ENCODE measurements around the gene SCUBE1. TPM values are rescaled to one million over a fixed set of nuclear protein-coding genes. Genes with fewer than 3 reads are reported as not detected.

SCUBE1 gene
- total and polyA plus RNA-seq, 2 donors (not counting 3 experiments of a cell fraction or from before 2014, with no cell fraction given): 0.07 TPM; not detected in 1

- Histone ChIP-seq H3K79me2 (ENCODE audit: control insufficient read depth, insufficient read depth, low read length) (no peaks in the 10 kb centered on the region), H4K20me1 (replicated peaks; ENCODE audit: control insufficient read depth, extremely low read depth, insufficient read depth, low read length) (no peaks in the 10 kb centered on the region), H3K9me3 (replicated peaks; ENCODE audit: control insufficient read depth, insufficient read depth, low read length) (no peaks in the 10 kb centered on the region), H3K4me3 (replicated peaks in 1 of 3; ENCODE audit: insufficient read depth in 1 of 3, low read depth in 1 of 3, low read length in 3 of 3) (no peak overlapping the region), H3K9me1 (replicated peaks; ENCODE audit: control insufficient read depth, extremely low read depth, insufficient read depth, low read length) (no peaks in the 10 kb centered on the region), H3K4me2 (ENCODE audit: insufficient read depth, low read length) (no peak overlapping the region), H3K9ac (replicated peaks; ENCODE audit: extremely low read depth, insufficient read depth, low read length) (no peak overlapping the region), H3K27ac (ENCODE audit: insufficient read depth, low read depth, low read length) (no peak overlapping the region), H3K4me1 (ENCODE audit: control insufficient read depth, extremely low read depth, insufficient read depth, low read length) (no peaks in the 10 kb centered on the region), H3K36me3 (ENCODE audit: control insufficient read depth in 2 of 2, extremely low read depth in 1 of 2, insufficient read depth in 2 of 2, low read length in 2 of 2) (no peaks in the 10 kb centered on the region), H3K27me3 (ENCODE audit: control insufficient read depth in 2 of 2, insufficient read depth in 2 of 2, low read length in 2 of 2) (no peaks in the 10 kb centered on the region), H2AFZ (ENCODE audit: low read depth, low read length) (no peak overlapping the region)
- FAIRE-seq (no peak), DNase-seq (ENCODE audit: low read depth, low spot score) (no peak)
- dilution Hi-C loops (cut with MboI; ENCODE audit: extremely low pct_ligation_motif_present, low sequenced_read_pairs) (no loop called here), intact Hi-C loops (cut with micrococcal nuclease) (no loop called here)
- ChIA-PET POLR2A (no interaction called here), CTCF (interaction anchor here (0.6 to 7.7 kb wide), 5 partner anchors 24 to 158 kb away, joined by 3 to 89 read pairs (median 6); partner anchors contain the start of gene TTLL12)
- no TSS peak for BruUV-seq (replicated peaks)
- TF ChIP-seq GATA2 (IDR thresholded peaks at IDR 0.05; ENCODE audit: insufficient read depth, insufficient read length, low read depth, low read length) (no peak), EZH2 (IDR thresholded peaks at IDR 0.05; ENCODE audit: borderline replicate concordance, low read depth, low read length, severe bottlenecking) (no peak), MYC (IDR thresholded peaks at IDR 0.05; ENCODE audit: low read depth, low read length) (no peak), CTCF (IDR thresholded peaks at IDR 0.05; ENCODE audit: extremely low read depth in 1 of 2, insufficient read depth in 1 of 2, low read depth in 1 of 2, low read length in 2 of 2) (no peak), FOS (IDR thresholded peaks at IDR 0.05; ENCODE audit: borderline replicate concordance, insufficient read depth, low read length) (no peak), JUN (IDR thresholded peaks at IDR 0.05; ENCODE audit: borderline replicate concordance, insufficient read depth, insufficient read length, low read depth) (no peak), MAX (IDR thresholded peaks at IDR 0.05; ENCODE audit: insufficient read depth, insufficient read length) (no peak), POLR2AphosphoS5 (IDR thresholded peaks at IDR 0.05; ENCODE audit: insufficient read depth, low read depth, low read length) (no peak), POLR2A (IDR thresholded peaks at IDR 0.05; ENCODE audit: low read depth, low read length) (no peak)
These were observed 116.6 kb downstream of the SCUBE1 start for GRCh38 chr22:43226377-43227238.

All from endothelial cell of umbilical vein (primary cell).